SK-N-MC (cell line): ENCODE data around the gene ARAF.

Experiments
- EZH2 ChIP-seq: fragments of 200-600 bp; sonication (generic); IDR thresholded peaks from one replicate; pipeline ENCODE4 v1.6.1; 2017; ENCODE audit warnings: antibody characterized with exemption
- POLR2AphosphoS5 ChIP-seq: IDR thresholded peaks from 2 replicates; pipeline ENCODE4 v1.6.1; 2012; ENCODE audit warnings: mild to moderate bottlenecking, low read depth, low read length, borderline replicate concordance

- no peak for TF ChIP-seq EZH2
- TF ChIP-seq POLR2AphosphoS5: no peak
Measured at GRCh38 chrX:47610511-47610910, 49.5 kb downstream of the ARAF start.
